ENCODE measurements around the gene ZNF33A.
"Not testable (repeated sequence)": the region's sequence is repeated elsewhere in the genome, so short reads cannot be mapped to it uniquely, and the experiment has no call there.

Gene ZNF33A

GRCh38 chr10:38010119-38010903, at the start of gene ZNF33A:
ZNF33A (plus strand) TSS chr10:38010675; CDS start chr10:38012342, 1,667 bp downstream.
- DNase-seq = peak; percentile 76

- DNase-seq = no peak
Measured at GRCh38 chr10:37965006-37965405, 45.5 kb upstream of the ZNF33A start.

GRCh38 chr10:37972396-37972795, 38.1 kb upstream of the ZNF33A start:
- no peak for DNase-seq

GRCh38 chr10:37975401-37975991, 35.0 kb upstream of the ZNF33A start:
- no peak for DNase-seq

- DNase-seq = peak; percentile 78
Measured at GRCh38 chr10:37976091-37976879, 34.2 kb upstream of the ZNF33A start, which contains the start of gene ZNF25. ZNF25 (minus strand) TSS chr10:37976647; CDS start chr10:37971722, 4,925 bp downstream.

- no peak for DNase-seq
Measured at GRCh38 chr10:37976880-37977203, 33.6 kb upstream of the ZNF33A start.

GRCh38 chr10:37991655-37992054, 18.8 kb upstream of the ZNF33A start:
- no peak for DNase-seq

GRCh38 chr10:37992083-37992482, 18.4 kb upstream of the ZNF33A start:
- DNase-seq = no peak

GRCh38 chr10:37998920-37999319, 11.6 kb upstream of the ZNF33A start:
- DNase-seq = not testable (repeated sequence)

- not testable (repeated sequence) for DNase-seq
Measured at GRCh38 chr10:38000474-38000873, 10.0 kb upstream of the ZNF33A start.

- DNase-seq = no peak
Measured at GRCh38 chr10:38003026-38003425, 7.4 kb upstream of the ZNF33A start.

- DNase-seq = no peak
Measured at GRCh38 chr10:38003588-38003987, 6.9 kb upstream of the ZNF33A start.

GRCh38 chr10:38007551-38007950, 2.9 kb upstream of the ZNF33A start:
- DNase-seq = no peak

- no peak for DNase-seq
Measured at GRCh38 chr10:38007991-38008390, 2.5 kb upstream of the ZNF33A start.

- DNase-seq = no peak
Measured at GRCh38 chr10:38016354-38016753, 5.9 kb downstream of the ZNF33A start.

- not testable (repeated sequence) for DNase-seq
Measured at GRCh38 chr10:38019124-38019523, 8.6 kb downstream of the ZNF33A start.

- no peak for DNase-seq
Measured at GRCh38 chr10:38025283-38025682, 14.8 kb downstream of the ZNF33A start.

GRCh38 chr10:38027986-38028385, 17.5 kb downstream of the ZNF33A start:
- no peak for DNase-seq

GRCh38 chr10:38032886-38033285, 22.4 kb downstream of the ZNF33A start:
- DNase-seq = no peak

- DNase-seq = no peak
Measured at GRCh38 chr10:38038107-38038931, 27.8 kb downstream of the ZNF33A start.

GRCh38 chr10:38038932-38039245, 28.4 kb downstream of the ZNF33A start:
- DNase-seq = no peak

GRCh38 chr10:38043516-38043915, 33.0 kb downstream of the ZNF33A start:
- no peak for DNase-seq

GRCh38 chr10:38045129-38045528, 34.7 kb downstream of the ZNF33A start:
- DNase-seq = no peak

Data from GOT3 (cell line).